Right atrium auricular region (tissue), 2 donors: ENCODE measurements around the gene RPA3. TPM values are rescaled to one million over a fixed set of nuclear protein-coding genes. Genes with fewer than 3 reads are reported as not detected.

Experiments
- DNase-seq: peaks from one replicate; pipeline ENCODE4 v3.0.0-alpha.2; 2019; ENCODE audit warnings: low spot score
- H3K27ac ChIP-seq, 2 donors: fragments of 200-600 bp; sonication (generic); 1 replicate in 1 of 2; 2 replicates in 1 of 2; pipeline ENCODE4 v1.5.1; 2016 to 2019
- H3K27me3 ChIP-seq, 2 donors: fragments of 200-600 bp; sonication (generic); one replicate each; pipeline versions ENCODE4 v1.5.1 to v1.6.0; 2017 to 2019
- H3K36me3 ChIP-seq: fragments of 200-600 bp; sonication (generic); one replicate; pipeline ENCODE4 v1.5.1; 2016
- H3K4me1 ChIP-seq, 2 donors: fragments of 200-600 bp; sonication (generic); one replicate each; pipeline versions ENCODE4 v1.5.1 to v1.6.0; 2017 to 2019
- H3K4me3 ChIP-seq, 2 donors: fragments of 200-600 bp; sonication (generic); 1 replicate in 1 of 2; 2 replicates in 1 of 2; pipeline ENCODE4 v1.5.1; 2017 to 2019; ENCODE audit warnings: mild to moderate bottlenecking in 1 of 2, moderate library complexity in 1 of 2
- H3K9me3 ChIP-seq, 2 donors: fragments of 200-600 bp; sonication (generic); one replicate each; pipeline ENCODE4 v1.5.1; 2019
- CTCF ChIP-seq, 2 donors: fragments of 200-600 bp; sonication (generic); IDR thresholded peaks; one replicate each; pipeline ENCODE4 v1.5.1; 2019; ENCODE audit warnings: antibody characterized with exemption in 2 of 2
- total RNA-seq, 2 donors: library from RNA; depleted of rRNA; stranded (reverse); fragments of >200 nt; gene quantifications; one replicate each; pipeline ENCODE4 v1.1.0, GENCODE V29; 2016

Gene RPA3
- total RNA-seq, 2 donors from 2014 or later, result 15.6 to 18.0 TPM

GRCh38 chr7:7713730-7714129, 4.7 kb downstream of the RPA3 start:
- Histone ChIP-seq H3K27ac (no peak overlapping the region), H3K4me3 (no peak overlapping the region), H3K9me3 (no peaks in the 10 kb centered on the region), H3K36me3 (no peaks in the 10 kb centered on the region), H3K27me3 (no peaks in the 10 kb centered on the region), H3K4me1 (no peaks in the 10 kb centered on the region)
- no peak for DNase-seq
- no peak for TF ChIP-seq CTCF (IDR thresholded peaks at IDR 0.05)

- H3K27ac ChIP-seq, result no peak overlapping the region
- no peaks in the 10 kb centered on the region for H3K9me3 ChIP-seq
- no peak for TF ChIP-seq CTCF (IDR thresholded peaks at IDR 0.05)
- no peak for DNase-seq
- H3K4me1 ChIP-seq, result peaks cover 0 to 18% of the 10 kb centered on the region in 2 donors
- no peaks in the 10 kb centered on the region for H3K27me3 ChIP-seq
- H3K36me3 ChIP-seq, result no peaks in the 10 kb centered on the region
- H3K4me3 ChIP-seq, result no peak overlapping the region
Observed at GRCh38 chr7:7710469-7710868, 7.9 kb downstream of the RPA3 start.

DNA sequence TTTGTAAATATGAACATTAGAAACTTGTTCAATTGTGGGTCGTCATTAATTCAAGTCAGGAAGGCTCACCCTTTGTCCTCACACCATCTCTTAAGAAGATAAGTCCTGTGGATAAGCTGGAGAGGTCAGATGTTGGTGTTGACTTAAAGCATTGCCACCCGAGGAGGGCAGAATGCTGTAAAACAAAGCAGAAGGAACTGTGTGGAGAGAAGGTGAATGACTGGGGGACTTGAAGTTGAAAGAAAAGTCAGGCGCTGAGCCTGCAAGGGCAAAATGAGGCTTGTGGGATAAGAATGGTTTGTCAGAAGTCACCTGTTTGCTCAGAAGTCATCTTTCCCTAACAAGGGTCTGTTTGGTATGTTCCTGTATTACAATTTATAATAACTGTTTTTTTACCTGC, 9.1 kb downstream of the RPA3 start:
- Histone ChIP-seq H3K36me3 (no peaks in the 10 kb centered on the region), H3K27me3 (no peaks in the 10 kb centered on the region), H3K4me3 (no peak overlapping the region), H3K4me1 (peaks cover 0 to 18% of the 10 kb centered on the region in 2 donors), H3K27ac (no peak overlapping the region), H3K9me3 (no peaks in the 10 kb centered on the region)
- DNase-seq, result no peak
- TF ChIP-seq CTCF (IDR thresholded peaks at IDR 0.05), result no peak

DNA sequence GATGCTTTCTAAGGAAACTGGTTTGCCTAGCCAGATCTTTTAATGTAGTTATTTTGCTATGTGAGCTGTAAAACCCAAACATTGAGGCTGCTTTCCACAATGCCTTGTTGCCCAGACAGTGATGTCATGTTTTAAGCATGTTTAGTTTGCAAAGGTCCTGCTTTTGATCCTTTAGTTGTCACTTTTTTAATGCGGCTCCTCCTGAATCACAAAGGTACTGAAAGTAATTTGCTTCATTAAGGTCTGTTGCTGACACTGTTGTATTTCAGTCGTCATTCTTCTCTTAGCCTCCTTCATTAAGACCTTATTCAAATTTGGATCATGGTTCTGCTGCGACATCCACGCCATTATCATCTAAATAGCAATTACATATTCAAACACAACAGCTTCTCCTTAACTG, 10.6 kb downstream of the RPA3 start:
- DNase-seq, result no peak
- Histone ChIP-seq H3K36me3 (no peaks in the 10 kb centered on the region), H3K4me3 (no peak overlapping the region), H3K9me3 (no peaks in the 10 kb centered on the region), H3K27ac (no peak overlapping the region), H3K4me1 (peaks cover 0 to 18% of the 10 kb centered on the region in 2 donors), H3K27me3 (no peaks in the 10 kb centered on the region)
- no peak for TF ChIP-seq CTCF (IDR thresholded peaks at IDR 0.05)

DNA sequence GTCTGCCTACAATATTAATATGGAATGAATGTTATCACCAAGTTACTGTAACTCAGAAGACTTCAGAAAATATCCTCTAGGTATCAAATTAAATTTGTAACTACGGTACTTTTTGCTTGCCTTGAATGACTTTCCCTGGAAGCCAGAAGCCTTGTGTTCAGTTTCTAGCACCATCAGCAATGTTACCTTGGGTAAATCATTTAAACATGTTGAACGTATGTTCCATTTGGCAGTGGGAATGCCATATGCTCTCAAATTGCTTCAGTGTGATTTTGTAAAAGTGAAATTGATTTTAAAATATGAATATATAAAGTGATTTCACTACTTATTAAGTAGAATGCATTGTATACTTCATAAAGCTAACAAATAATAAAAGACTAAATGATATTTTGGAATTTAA, 11.2 kb downstream of the RPA3 start:
- no peaks in the 10 kb centered on the region for H3K27me3 ChIP-seq
- H3K4me1 ChIP-seq, result peaks cover 0 to 18% of the 10 kb centered on the region in 2 donors
- DNase-seq, result no peak
- H3K4me3 ChIP-seq, result no peak overlapping the region
- H3K27ac ChIP-seq, result no peak overlapping the region
- H3K9me3 ChIP-seq, result no peaks in the 10 kb centered on the region
- H3K36me3 ChIP-seq, result no peaks in the 10 kb centered on the region
- no peak for TF ChIP-seq CTCF (IDR thresholded peaks at IDR 0.05)

DNA sequence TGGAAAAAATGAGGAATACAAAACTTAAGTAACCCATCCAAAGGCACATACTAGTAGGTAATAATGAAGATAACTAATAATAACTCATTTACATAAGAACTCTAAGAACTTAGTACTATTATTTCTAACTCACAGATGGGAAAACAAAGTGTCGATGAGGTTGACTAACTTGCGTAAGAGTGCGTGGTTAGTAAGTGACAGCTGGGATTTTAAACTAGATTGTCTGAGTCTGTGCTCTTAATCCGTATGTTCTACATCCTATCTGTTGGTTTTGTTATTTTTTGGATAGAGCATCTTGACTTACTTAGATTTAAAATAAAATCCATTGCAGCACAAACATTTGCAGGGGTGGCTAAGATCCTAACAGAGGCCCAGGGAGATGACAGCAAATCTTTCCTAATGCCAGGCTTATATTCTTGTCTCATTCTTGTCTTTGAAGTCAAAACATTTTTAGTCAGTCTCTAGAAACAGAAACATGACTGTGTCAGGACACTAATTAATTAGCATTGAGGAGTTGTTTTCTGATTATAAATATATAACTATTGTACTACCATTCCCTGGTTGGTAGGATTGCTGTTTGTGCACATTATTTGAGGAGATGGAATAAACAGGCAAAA, 11.7 kb downstream of the RPA3 start:
- no peaks in the 10 kb centered on the region for H3K27me3 ChIP-seq
- no peaks in the 10 kb centered on the region for H3K36me3 ChIP-seq
- H3K27ac ChIP-seq, result no peak overlapping the region
- TF ChIP-seq CTCF (IDR thresholded peaks at IDR 0.05), result no peak
- DNase-seq, result no peak
- H3K4me3 ChIP-seq, result no peak overlapping the region
- peaks cover 0 to 18% of the 10 kb centered on the region in 2 donors for H3K4me1 ChIP-seq
- no peaks in the 10 kb centered on the region for H3K9me3 ChIP-seq
